ENCODE results near the gene ETV7. TPM values are rescaled to one million over a fixed set of nuclear protein-coding genes. Genes with fewer than 3 reads are reported as not detected.

ETV7 gene
- polyA plus RNA-seq, 1 of the 3 experiments (the other 2 are of a cell fraction): 0.39 TPM

DNA sequence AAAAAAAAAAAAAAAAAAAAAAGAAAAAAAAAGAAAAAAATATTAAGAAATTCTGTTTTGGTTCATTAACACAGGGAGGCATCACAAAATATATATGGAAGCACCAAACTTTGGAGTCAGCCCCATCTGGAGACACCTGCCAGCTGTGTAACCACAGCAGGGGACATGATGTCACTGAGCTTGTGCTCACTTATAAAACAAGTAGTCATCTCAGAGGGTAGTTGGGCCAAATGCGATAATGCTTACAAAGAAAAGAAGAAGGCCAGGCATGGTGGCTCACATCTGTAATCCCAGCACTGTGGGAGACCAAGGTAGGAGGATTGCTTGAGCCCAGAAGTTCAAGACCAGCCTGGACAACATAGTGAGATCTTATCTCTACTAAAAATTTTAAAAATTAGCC is 49.7 kb downstream of the ETV7 start:
- H3K4me2 ChIP-seq: no peak overlapping the region
- H3K9me3 ChIP-seq: no peaks in the 10 kb centered on the region
- no peaks in the 10 kb centered on the region for H4K20me1 ChIP-seq (ENCODE audit: insufficient read depth)
- 90% methylated on average over 1 of the region's 1 CpG for WGBS (ENCODE audit: low lambda C conversion rate)
- H3K27ac ChIP-seq (ENCODE audit: low read depth in 2 of 2, low read length in 1 of 2): no peak overlapping the region
- DNase-seq: no peak
- no peaks in the 10 kb centered on the region; a peak in 1 of 4 replicates for H3K4me1 ChIP-seq (ENCODE audit: control insufficient read depth in 1 of 2, insufficient read depth in 2 of 2, low read depth in 1 of 2, low read length in 1 of 2)
- peaks cover 40% of the 10 kb centered on the region for H3K27me3 ChIP-seq (ENCODE audit: insufficient read depth)
- no peak overlapping the region for H3K9ac ChIP-seq
- CTCF ChIA-PET: interaction anchor here (2.1 kb wide), 1 partner anchor 310 kb away, joined by 4 read pairs; the partner anchor contains the start of gene MAPK14
- no peaks in the 10 kb centered on the region for H3K36me3 ChIP-seq (replicated peaks in 1 of 2; ENCODE audit: control insufficient read depth in 1 of 2, insufficient read depth in 2 of 2, low read length in 1 of 2)
- no peak for TF ChIP-seq RXRA (IDR thresholded peaks at IDR 0.05; ENCODE audit: borderline replicate concordance, low read depth)
- no peak overlapping the region for H2AFZ ChIP-seq (ENCODE audit: low read depth)
- no peaks in the 10 kb centered on the region for H3K9me2 ChIP-seq
- H3K79me2 ChIP-seq (ENCODE audit: insufficient read depth): no peaks in the 10 kb centered on the region
- H3F3A ChIP-seq (replicated peaks; ENCODE audit: insufficient read depth): no peaks in the 10 kb centered on the region
- H3K4me3 ChIP-seq (ENCODE audit: low read depth in 2 of 2, low read length in 1 of 2): no peak overlapping the region
- POLR2A ChIA-PET: no interaction called here

DNA sequence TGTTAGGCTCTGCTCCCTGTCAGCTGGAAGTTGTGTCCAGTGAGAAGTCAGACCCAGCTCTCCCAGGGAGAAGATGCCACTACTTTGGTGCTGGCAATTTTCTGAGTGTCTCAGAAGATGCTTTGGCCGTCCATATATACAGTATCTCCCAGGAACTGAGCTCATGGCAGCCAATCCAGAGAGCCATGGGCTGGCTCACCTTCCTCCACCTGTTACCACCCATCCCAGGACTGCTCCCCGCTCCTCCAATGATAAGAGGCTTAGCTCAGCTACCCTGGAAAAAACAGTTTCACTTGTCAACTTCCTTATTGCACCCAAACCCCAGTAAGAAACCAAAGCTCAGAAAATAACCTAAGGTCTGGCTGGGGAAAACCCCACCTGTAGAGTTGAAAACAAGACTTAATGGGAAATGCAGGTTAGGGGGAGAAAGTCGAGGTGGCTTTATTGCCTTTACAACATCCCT is 50.7 kb downstream of the ETV7 start, which contains the start of gene BNIP5:
TSS of gene BNIP5 (minus strand) at position 110 of the 463 bp plus-strand sequence. CDS start 6,198 bp downstream, outside the sequence.
- Histone ChIP-seq H3K4me3 (ENCODE audit: low read depth in 2 of 2, low read length in 1 of 2) (no peak within 1 kb of the TSS), H3K4me2 (no peak within 1 kb of the TSS), H3K4me1 (ENCODE audit: control insufficient read depth in 1 of 2, insufficient read depth in 2 of 2, low read depth in 1 of 2, low read length in 1 of 2) (no peaks in the 10 kb centered on the region; a peak in 1 of 4 replicates), H3K36me3 (replicated peaks in 1 of 2; ENCODE audit: control insufficient read depth in 1 of 2, insufficient read depth in 2 of 2, low read length in 1 of 2) (no peaks in the 10 kb centered on the region), H2AFZ (ENCODE audit: low read depth) (no peak within 1 kb of the TSS), H3K79me2 (ENCODE audit: insufficient read depth) (no peaks in the 10 kb centered on the region), H4K20me1 (ENCODE audit: insufficient read depth) (no peaks in the 10 kb centered on the region), H3K27ac (ENCODE audit: low read depth in 2 of 2, low read length in 1 of 2) (no peak within 1 kb of the TSS), H3K27me3 (ENCODE audit: insufficient read depth) (peaks cover 46% of the 10 kb centered on the region), H3K9ac (no peak within 1 kb of the TSS), H3F3A (replicated peaks; ENCODE audit: insufficient read depth) (no peaks in the 10 kb centered on the region), H3K9me3 (no peaks in the 10 kb centered on the region), H3K9me2 (no peaks in the 10 kb centered on the region)
- ChIA-PET CTCF (interaction anchor here (0.9 to 2.1 kb wide), 5 partner anchors 18 to 309 kb away, joined by 3 to 5 read pairs (median 4); partner anchors contain the start of gene MAPK14), POLR2A (no interaction called here)
- 43% methylated on average over 3 of the region's 3 CpGs for WGBS (ENCODE audit: low lambda C conversion rate)
- DNase-seq: no peak
- TF ChIP-seq NRF1 (IDR thresholded peaks at IDR 0.05; ENCODE audit: low read depth, low read length): no peak
- TF ChIP-seq MXI1 (IDR thresholded peaks at IDR 0.05; ENCODE audit: low read depth, low read length): no peak
- TF ChIP-seq, protein P1, sequence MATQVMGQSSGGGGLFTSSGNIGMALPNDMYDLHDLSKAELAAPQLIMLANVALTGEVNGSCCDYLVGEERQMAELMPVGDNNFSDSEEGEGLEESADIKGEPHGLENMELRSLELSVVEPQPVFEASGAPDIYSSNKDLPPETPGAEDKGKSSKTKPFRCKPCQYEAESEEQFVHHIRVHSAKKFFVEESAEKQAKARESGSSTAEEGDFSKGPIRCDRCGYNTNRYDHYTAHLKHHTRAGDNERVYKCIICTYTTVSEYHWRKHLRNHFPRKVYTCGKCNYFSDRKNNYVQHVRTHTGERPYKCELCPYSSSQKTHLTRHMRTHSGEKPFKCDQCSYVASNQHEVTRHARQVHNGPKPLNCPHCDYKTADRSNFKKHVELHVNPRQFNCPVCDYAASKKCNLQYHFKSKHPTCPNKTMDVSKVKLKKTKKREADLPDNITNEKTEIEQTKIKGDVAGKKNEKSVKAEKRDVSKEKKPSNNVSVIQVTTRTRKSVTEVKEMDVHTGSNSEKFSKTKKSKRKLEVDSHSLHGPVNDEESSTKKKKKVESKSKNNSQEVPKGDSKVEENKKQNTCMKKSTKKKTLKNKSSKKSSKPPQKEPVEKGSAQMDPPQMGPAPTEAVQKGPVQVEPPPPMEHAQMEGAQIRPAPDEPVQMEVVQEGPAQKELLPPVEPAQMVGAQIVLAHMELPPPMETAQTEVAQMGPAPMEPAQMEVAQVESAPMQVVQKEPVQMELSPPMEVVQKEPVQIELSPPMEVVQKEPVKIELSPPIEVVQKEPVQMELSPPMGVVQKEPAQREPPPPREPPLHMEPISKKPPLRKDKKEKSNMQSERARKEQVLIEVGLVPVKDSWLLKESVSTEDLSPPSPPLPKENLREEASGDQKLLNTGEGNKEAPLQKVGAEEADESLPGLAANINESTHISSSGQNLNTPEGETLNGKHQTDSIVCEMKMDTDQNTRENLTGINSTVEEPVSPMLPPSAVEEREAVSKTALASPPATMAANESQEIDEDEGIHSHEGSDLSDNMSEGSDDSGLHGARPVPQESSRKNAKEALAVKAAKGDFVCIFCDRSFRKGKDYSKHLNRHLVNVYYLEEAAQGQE (IDR thresholded peaks at IDR 0.05; ENCODE audit: low read depth, low read length): no peak
- no peak for TF ChIP-seq SMC3 (IDR thresholded peaks at IDR 0.05; ENCODE audit: low read depth, low read length)
- TF ChIP-seq NFIC (IDR thresholded peaks at IDR 0.05; ENCODE audit: borderline replicate concordance): no peak
- no peak for TF ChIP-seq POLR2AphosphoS5 (IDR thresholded peaks at IDR 0.05; ENCODE audit: low read depth, low read length)
- TF ChIP-seq, protein P2, sequence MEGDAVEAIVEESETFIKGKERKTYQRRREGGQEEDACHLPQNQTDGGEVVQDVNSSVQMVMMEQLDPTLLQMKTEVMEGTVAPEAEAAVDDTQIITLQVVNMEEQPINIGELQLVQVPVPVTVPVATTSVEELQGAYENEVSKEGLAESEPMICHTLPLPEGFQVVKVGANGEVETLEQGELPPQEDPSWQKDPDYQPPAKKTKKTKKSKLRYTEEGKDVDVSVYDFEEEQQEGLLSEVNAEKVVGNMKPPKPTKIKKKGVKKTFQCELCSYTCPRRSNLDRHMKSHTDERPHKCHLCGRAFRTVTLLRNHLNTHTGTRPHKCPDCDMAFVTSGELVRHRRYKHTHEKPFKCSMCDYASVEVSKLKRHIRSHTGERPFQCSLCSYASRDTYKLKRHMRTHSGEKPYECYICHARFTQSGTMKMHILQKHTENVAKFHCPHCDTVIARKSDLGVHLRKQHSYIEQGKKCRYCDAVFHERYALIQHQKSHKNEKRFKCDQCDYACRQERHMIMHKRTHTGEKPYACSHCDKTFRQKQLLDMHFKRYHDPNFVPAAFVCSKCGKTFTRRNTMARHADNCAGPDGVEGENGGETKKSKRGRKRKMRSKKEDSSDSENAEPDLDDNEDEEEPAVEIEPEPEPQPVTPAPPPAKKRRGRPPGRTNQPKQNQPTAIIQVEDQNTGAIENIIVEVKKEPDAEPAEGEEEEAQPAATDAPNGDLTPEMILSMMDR (IDR thresholded peaks at IDR 0.05): no peak
- TF ChIP-seq, protein P3, sequence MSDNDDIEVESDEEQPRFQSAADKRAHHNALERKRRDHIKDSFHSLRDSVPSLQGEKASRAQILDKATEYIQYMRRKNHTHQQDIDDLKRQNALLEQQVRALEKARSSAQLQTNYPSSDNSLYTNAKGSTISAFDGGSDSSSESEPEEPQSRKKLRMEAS (IDR thresholded peaks at IDR 0.05; ENCODE audit: low read depth): no peak
